Measurements from ENCODE around the gene METTL5.

GRCh38 chr2:169815849-169816248 lies 8.9 kb downstream of the METTL5 start:
- TF ChIP-seq CTCF (conservative IDR thresholded peaks at IDR 0.05) (no peak), ZFX (IDR thresholded peaks at IDR 0.05) (no peak)
